ENCODE measurements around the gene PARD3B.
"Not testable (repeated sequence)": the region's sequence is repeated elsewhere in the genome, so short reads cannot be mapped to it uniquely, and the experiment has no call there.

PARD3B gene

GRCh38 chr2:204545861-204546735, 823 bp downstream of the PARD3B start:
- no peak for DNase-seq

GRCh38 chr2:204550751-204551511, 5.7 kb downstream of the PARD3B start:
- no peak for DNase-seq

- DNase-seq: no peak
Observed at GRCh38 chr2:204551512-204551863, 6.2 kb downstream of the PARD3B start.

DNA sequence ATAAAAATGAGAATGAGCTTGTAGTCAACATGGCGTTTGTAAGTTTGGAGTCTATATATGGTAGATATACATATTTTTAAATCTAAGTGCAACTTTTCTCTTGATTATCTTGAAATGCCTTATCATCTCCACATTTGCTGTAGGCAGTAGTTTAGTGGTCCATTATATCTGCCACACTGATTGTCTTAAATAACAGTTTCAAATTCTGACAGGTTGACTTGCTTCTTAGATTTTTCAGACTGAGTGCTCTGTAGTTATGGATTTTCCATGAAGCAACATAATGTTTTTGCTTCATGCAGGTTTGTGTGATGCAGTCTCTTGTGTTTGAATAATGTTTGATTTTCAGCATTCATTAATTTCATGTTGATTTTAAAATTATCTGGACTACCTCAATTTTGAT, 12.3 kb downstream of the PARD3B start:
- DNase-seq: no peak

DNA sequence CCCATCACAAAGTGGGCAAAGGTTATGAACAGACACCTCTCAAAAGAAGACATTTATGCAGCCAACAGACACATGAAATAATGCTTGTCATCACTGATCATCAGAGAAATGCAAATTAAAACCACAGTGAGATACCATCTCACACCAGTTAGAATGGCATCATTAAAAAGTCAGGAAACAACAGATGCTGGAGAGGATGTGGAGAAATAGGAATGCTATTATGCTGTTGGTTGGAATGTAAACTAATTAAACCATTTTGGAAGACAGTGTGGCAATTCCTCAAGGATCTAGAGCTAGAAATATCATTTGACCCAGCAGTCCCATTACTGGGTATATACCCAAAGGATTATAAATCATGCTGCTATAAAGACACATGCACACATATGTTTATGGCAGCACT, 14.1 kb downstream of the PARD3B start:
- DNase-seq: not testable (repeated sequence)

DNA sequence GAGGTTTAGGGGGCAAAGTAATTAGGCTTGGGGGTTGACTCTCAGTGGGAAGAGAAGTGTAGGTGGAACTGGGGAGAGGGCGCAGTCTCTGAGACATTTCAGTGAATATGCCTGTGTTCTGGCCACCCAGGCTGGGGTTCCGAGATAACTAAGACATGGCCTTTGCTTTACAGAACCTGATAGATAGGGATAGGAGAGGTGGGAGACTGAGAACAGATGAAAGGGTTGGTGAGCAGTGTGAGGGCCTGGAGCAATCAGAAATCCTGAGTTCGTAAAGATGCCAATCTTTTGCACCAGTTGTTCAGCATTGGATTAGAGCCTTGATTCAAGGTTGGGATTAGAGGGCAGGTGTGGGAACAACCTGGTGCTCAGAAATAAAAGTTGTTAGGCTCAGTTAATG, 15.6 kb downstream of the PARD3B start:
- no peak for DNase-seq

DNA sequence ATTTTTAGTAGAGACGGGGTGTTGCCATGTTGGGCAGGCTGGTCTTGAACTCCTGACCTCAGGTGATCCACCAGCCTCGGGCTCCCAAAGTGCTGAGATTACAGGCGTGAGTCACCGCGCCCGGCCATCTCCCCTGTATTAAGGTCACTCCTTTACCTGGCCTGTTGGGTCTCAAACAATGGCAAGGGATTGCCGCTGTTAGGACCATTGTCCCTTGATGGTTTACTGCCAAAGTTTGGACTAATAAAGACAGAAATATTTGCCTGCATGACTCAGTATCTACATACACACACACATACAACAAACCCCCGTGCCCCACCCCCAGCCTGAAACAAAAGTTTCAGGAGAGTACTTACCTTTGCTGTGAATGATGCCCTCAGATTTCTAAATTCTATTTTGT, 16.5 kb downstream of the PARD3B start:
- no peak for DNase-seq

- no peak for DNase-seq
Observed at GRCh38 chr2:204566439-204566838, 21.2 kb downstream of the PARD3B start.

DNA sequence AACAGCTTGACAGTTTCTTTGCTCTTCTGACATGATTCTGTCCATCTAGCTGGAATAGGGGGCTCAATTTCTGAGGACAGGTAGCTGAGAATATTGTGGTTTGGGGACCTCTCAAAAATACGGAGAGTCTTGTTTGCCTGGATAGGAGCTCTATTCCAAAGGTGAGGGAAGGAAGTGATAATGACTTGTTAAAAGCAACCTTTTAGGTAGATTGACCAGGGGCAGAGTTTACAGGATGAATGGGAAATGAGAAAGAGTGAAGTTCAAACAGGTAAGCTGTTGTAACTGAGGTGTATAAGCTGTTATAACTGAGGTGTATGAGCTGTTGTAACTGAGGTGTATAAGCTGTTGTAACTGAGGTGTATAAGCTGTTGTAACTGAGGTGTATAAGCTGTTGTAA, 25.1 kb downstream of the PARD3B start:
- DNase-seq: no peak

DNA sequence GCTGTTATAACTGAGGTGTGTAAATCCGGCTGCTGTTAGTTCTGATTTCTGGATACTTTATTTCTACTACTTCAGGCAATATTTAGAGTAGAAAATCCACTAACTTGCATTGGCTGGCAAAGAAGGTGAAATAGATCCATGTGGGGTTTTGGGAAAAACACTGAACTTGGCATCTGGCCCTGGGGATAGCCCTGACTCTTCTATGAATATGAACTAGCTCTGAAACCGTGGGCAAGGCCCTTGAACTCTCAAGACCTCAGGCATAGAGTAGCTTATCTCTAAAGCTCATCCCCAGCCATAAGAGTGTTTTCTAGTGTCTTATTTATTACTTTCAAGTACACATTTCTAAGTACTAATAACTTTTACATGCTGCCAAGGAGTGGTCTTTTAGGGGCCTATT, 25.8 kb downstream of the PARD3B start:
- no peak for DNase-seq

GRCh38 chr2:204571911-204572310, 26.6 kb downstream of the PARD3B start:
- no peak for DNase-seq

DNA sequence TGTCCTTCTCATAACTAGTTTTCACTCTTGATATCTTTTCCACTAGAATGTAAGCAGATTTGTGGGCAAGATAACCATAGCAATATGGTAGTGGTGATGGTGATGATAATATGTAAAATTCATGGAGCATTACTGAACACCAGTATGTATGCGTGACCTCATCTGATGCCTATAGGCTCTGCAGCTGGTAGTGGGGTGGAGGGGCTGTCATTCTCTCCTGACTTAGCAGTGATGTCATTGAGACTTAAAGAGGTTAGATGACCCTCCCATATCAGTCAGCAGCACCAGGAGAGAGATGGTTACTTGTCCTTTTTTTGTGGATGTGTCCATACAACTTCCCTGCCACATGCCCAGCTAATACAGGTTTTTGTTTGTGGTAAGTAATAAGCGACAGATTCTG, 27.9 kb downstream of the PARD3B start:
- no peak for DNase-seq

DNA sequence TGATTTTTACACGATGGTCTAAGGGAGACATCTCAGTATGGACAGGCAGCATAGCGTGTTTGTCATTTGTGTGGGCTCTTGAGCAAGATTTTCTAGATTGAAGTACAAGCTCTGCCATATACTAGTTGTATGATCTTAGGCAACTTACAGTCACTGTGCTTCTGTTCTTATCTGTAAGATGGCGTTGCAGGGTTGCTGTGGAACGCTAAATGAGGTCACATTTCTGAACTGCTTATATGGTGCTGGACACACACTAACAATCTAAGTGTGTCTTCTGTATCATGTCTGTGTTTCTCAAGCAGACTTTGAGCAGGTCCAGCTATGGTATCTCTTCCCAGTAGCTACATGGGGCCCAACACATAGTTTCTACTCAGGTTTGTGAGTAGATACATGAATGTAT, 29.2 kb downstream of the PARD3B start:
- DNase-seq: no peak

DNA sequence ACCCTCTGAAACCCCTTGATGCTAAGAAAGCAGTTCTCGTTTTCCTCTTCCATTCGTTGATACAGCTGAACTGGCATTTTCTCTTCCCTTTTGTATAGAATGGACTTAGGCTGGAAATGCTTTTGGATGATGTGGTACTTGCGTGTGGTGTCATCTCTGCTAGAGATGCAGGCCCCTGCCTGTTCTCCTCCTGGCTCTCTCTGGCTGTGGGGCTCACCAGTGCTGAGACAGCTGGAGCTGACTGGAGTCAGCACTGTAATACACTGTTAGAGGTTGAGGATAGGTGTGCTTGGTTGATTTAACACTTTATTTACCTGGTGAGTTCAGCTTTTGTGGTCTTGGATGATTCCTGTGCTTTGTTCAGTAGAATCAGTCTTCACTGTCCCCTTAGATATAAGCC, 30.2 kb downstream of the PARD3B start:
- no peak for DNase-seq

DNA sequence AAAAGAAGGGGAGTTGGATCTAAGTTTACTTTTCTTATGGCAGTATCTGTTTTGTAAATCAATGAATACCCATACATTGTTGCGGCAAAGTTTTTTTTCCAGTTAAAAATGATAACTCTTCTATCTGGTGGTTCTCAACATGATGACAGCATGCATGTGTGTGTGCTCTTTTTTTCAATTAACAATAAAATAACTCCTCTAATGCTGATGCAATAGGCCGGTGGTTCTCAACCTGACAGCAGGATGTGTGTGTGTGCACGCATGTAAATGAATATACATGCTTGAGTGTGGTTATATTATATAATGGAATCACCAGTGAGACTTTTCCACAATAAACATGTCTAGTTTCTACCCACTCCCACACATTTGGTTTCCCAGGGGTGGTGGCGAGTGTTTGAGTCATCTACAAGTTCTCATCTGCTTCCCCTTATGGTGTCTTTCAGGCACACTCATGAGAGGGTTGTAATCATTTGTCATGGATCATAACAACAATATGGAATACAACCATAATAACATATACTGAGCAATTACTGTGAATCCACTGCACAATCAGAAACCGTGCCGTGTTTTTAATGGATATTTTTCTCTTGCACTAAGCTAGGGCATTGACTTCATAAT, 31.2 kb downstream of the PARD3B start:
- no peak for DNase-seq

DNA sequence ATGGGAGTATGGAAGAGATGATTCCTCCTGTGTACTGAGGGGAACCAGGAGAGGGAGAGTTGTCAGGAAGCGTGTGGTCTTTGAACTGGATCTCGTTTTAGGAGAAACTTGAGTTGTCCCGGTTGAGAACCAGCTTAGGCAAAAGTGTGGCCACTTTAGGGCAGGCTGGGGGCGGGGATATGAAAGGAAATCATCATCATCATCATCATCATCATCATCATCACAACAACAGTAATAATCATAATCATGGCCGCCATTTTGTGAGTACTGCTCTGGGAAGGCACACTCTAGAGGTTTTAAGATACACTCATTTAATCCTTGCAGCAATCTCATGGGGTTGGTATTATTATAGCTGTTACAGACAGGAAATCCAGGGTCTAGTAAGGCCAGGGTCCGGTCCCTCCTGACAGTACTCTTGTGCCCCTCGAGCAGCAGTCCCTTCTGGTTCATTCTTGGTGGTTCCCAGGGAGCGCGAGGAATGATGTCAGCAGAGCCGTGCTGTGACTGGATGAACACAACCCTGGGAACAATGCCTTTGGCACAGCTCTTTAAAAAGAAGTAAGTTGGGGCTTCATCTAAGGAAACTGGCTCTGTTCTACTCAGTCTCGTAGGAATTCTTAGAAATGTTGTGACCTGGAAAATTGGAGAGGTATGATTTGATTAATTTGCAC, 33.8 kb downstream of the PARD3B start:
- DNase-seq: no peak

DNA sequence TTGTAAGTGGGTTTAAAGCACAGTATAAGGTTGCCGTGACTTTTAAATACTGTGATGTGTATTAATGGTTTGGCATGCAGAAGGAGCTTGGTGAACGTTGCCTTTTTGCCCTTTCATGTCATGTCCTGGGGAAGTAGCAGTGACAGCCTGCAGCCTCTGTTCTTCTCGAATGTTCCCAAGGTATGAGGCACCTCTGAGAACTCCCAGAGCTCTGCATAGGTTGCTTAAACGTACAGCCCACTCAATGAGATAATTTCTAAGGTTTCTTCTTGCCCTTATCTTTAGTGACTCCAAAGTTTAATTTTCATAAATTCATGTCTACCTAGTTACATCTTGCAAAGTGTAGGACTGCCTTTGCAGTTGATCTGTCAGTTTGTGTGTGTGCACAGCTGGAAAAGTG, 36.7 kb downstream of the PARD3B start:
- no peak for DNase-seq

- no peak for DNase-seq
Observed at GRCh38 chr2:204583773-204584172, 38.5 kb downstream of the PARD3B start.

DNA sequence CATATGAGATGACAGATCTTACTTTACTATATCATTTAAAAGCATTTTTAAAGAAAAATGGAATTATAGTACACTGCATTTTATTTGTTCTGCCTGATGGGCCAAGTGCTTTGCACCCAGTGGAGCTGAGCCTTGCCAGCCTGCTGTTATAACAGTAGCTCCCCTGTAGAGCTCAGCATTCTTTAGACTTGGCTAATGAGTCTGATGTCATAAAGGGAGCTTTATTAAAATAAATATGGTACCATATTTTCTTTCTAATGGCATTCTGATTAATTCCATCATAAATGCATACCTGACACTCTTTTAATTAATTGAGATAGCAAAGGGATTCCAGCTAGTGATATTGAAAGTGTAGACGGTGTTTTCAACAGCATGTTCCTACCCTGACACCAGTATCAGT, 40.7 kb downstream of the PARD3B start:
- DNase-seq: no peak

- no peak for DNase-seq
Observed at GRCh38 chr2:204586444-204587180, 41.3 kb downstream of the PARD3B start.

GRCh38 chr2:204590063-204590462, 44.8 kb downstream of the PARD3B start:
- DNase-seq: no peak

DNA sequence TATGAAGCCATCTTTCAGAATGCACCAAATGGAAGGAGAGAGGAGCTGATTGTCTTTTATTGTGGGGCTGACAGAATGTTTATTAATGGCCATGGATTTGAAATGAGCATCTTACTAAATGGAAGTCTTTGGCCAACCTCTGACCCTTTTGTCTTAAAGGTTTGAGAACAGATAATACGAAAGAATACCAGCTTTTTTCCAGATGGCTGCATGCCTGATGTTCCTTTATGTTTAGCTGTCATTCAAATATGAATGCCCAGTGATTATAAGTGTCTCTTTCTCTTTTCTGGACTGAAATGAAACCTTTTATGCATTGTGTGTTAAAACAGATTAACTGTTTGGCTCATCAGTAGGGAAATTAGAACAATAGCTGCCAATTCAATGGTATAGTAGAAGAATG, 46.0 kb downstream of the PARD3B start:
- no peak for DNase-seq

DNA sequence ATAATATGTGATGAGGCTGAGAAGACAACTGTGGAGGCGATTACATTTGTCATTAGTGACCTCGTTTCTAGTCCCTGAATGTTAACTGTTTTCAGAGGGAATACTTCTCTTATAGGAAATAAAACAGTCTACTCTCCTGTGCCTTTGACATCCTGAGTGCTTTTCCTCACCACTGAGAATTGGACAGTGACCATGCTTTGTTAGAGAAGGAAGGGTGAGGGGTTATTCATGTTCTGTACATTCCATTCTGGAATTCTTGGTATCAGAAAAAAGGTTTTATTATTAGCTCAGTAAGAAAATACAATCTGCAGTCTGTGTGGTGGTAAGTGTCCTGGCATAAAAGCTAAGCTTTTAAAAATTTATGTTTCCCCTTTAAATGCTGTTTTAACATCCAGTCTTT, 58.8 kb downstream of the PARD3B start:
- DNase-seq: no peak

Data from NCI-H1694 treated with DMSO at 0.1 percent for 48 hours (cell line).